ENCODE measurements around the gene TMEM63C. TPM values are rescaled to one million over a fixed set of nuclear protein-coding genes. Genes with fewer than 3 reads are reported as not detected.

TMEM63C gene
- polyA plus RNA-seq, 1 donor from 2014 or later, result 11.1 TPM

- Histone ChIP-seq H3K9me3 (ENCODE audit: low read length) (no peaks in the 10 kb centered on the region), H2AFZ (ENCODE audit: low read depth, low read length) (no peak overlapping the region), H4K20me1 (ENCODE audit: insufficient read depth) (no peaks in the 10 kb centered on the region), H3K4me2 (ENCODE audit: low read length) (no peak overlapping the region), H3K27ac (ENCODE audit: low read length) (no peak overlapping the region), H3K9me2 (ENCODE audit: insufficient read depth, low read length) (no peaks in the 10 kb centered on the region), H3K36me3 (ENCODE audit: insufficient read depth, low read length) (no peaks in the 10 kb centered on the region), H3K79me2 (replicated peaks; ENCODE audit: insufficient read depth, low read length) (no peaks in the 10 kb centered on the region), H3K27me3 (ENCODE audit: insufficient read depth, low read depth, low read length) (no peaks in the 10 kb centered on the region), H3K9ac (ENCODE audit: low read length) (no peak overlapping the region), H3F3A (ENCODE audit: insufficient read depth, low read length, poor library complexity, severe bottlenecking) (no peaks in the 10 kb centered on the region), H3K4me3 (ENCODE audit: low read length) (no peak overlapping the region)
- TF ChIP-seq EZH2 (IDR thresholded peaks at IDR 0.05; ENCODE audit: borderline replicate concordance, insufficient read depth, low read length, poor library complexity, severe bottlenecking) (no peak), RAD21 (conservative IDR thresholded peaks at IDR 0.05) (no peak), EP300 (conservative IDR thresholded peaks at IDR 0.05; ENCODE audit: poor library complexity, severe bottlenecking) (no peak), POLR2AphosphoS5 (IDR thresholded peaks at IDR 0.05) (no peak), MXI1 (conservative IDR thresholded peaks at IDR 0.05; ENCODE audit: poor library complexity, severe bottlenecking) (no peak), REST (IDR thresholded peaks at IDR 0.05; ENCODE audit: borderline replicate concordance) (no peak), SMC3 (conservative IDR thresholded peaks at IDR 0.05; ENCODE audit: poor library complexity) (no peak), CTCF (IDR thresholded peaks at IDR 0.05; ENCODE audit: poor library complexity, severe bottlenecking) (no peak), TAF1 (IDR thresholded peaks at IDR 0.05; ENCODE audit: low read depth) (no peak)
These were observed 124.8 kb downstream of the TMEM63C start for GRCh38 chr14:77306416-77306815.

- H3K79me2 ChIP-seq (replicated peaks; ENCODE audit: insufficient read depth, low read length), result no peaks in the 10 kb centered on the region
- TF ChIP-seq RAD21 (conservative IDR thresholded peaks at IDR 0.05) (no peak), TAF1 (IDR thresholded peaks at IDR 0.05; ENCODE audit: low read depth) (no peak), MXI1 (conservative IDR thresholded peaks at IDR 0.05; ENCODE audit: poor library complexity, severe bottlenecking) (no peak), REST (IDR thresholded peaks at IDR 0.05; ENCODE audit: borderline replicate concordance) (no peak), SMC3 (conservative IDR thresholded peaks at IDR 0.05; ENCODE audit: poor library complexity) (no peak), POLR2AphosphoS5 (IDR thresholded peaks at IDR 0.05) (no peak), EP300 (conservative IDR thresholded peaks at IDR 0.05; ENCODE audit: poor library complexity, severe bottlenecking) (no peak), EZH2 (IDR thresholded peaks at IDR 0.05; ENCODE audit: borderline replicate concordance, insufficient read depth, low read length, poor library complexity, severe bottlenecking) (no peak), CTCF (IDR thresholded peaks at IDR 0.05; ENCODE audit: poor library complexity, severe bottlenecking) (no peak)
- no peaks in the 10 kb centered on the region for H3K9me2 ChIP-seq (ENCODE audit: insufficient read depth, low read length)
- no peaks in the 10 kb centered on the region for H3K9me3 ChIP-seq (ENCODE audit: low read length)
- H3K4me2 ChIP-seq (ENCODE audit: low read length), result no peak overlapping the region
- no peak overlapping the region for H3K27ac ChIP-seq (ENCODE audit: low read length)
- H2AFZ ChIP-seq (ENCODE audit: low read depth, low read length), result no peak overlapping the region
- H3K9ac ChIP-seq (ENCODE audit: low read length), result no peak overlapping the region
- no peaks in the 10 kb centered on the region for H3F3A ChIP-seq (ENCODE audit: insufficient read depth, low read length, poor library complexity, severe bottlenecking)
- H3K27me3 ChIP-seq (ENCODE audit: insufficient read depth, low read depth, low read length), result no peaks in the 10 kb centered on the region
- H3K36me3 ChIP-seq (ENCODE audit: insufficient read depth, low read length), result no peaks in the 10 kb centered on the region
- H4K20me1 ChIP-seq (ENCODE audit: insufficient read depth), result no peaks in the 10 kb centered on the region
- no peak overlapping the region for H3K4me3 ChIP-seq (ENCODE audit: low read length)
These were observed 125.4 kb downstream of the TMEM63C start for GRCh38 chr14:77306851-77307496.

Measured in neural cell (in vitro differentiated cells).